ENCODE measurements around the gene AKNA. TPM values are rescaled to one million over a fixed set of nuclear protein-coding genes. Genes with fewer than 3 reads are reported as not detected.
A peak's percentile ranks its signal among the peaks of the same experiment; 100 is the strongest.

Gene AKNA
- 28.0 and 31.4 TPM in 2 replicates for total RNA-seq

- no peak for DNase-seq (ENCODE audit: extremely low read depth, low read depth, low spot score)
These were observed at the start of gene AKNA for GRCh38 chr9:114387680-114388356. TSS of gene AKNA (minus strand) at chr9:114387982. CDS start at chr9:114381333, 6,649 bp downstream.

GRCh38 chr9:114437401-114437893 is 49.7 kb upstream of the AKNA start:
- no peak for DNase-seq (ENCODE audit: extremely low read depth, low read depth, low spot score)

- peak; percentile 7 for DNase-seq (ENCODE audit: extremely low read depth, low read depth, low spot score)
These were observed 47.1 kb upstream of the AKNA start for GRCh38 chr9:114434878-114435311.

- no peak for DNase-seq (ENCODE audit: extremely low read depth, low read depth, low spot score)
These were observed 46.0 kb upstream of the AKNA start for GRCh38 chr9:114433720-114434255.

GRCh38 chr9:114433086-114433485 is 45.3 kb upstream of the AKNA start:
- no peak for DNase-seq (ENCODE audit: extremely low read depth, low read depth, low spot score)

GRCh38 chr9:114432323-114433067 is 44.7 kb upstream of the AKNA start:
- DNase-seq (ENCODE audit: extremely low read depth, low read depth, low spot score): no peak

- no peak for DNase-seq (ENCODE audit: extremely low read depth, low read depth, low spot score)
These were observed 44.0 kb upstream of the AKNA start for GRCh38 chr9:114431770-114432169.

GRCh38 chr9:114431003-114431402 is 43.2 kb upstream of the AKNA start:
- no peak for DNase-seq (ENCODE audit: extremely low read depth, low read depth, low spot score)

- no peak for DNase-seq (ENCODE audit: extremely low read depth, low read depth, low spot score)
These were observed 42.7 kb upstream of the AKNA start for GRCh38 chr9:114430457-114430856.

GRCh38 chr9:114429488-114429887 is 41.7 kb upstream of the AKNA start:
- DNase-seq (ENCODE audit: extremely low read depth, low read depth, low spot score): no peak

- no peak for DNase-seq (ENCODE audit: extremely low read depth, low read depth, low spot score)
These were observed 40.7 kb upstream of the AKNA start for GRCh38 chr9:114428466-114428865.

- no peak for DNase-seq (ENCODE audit: extremely low read depth, low read depth, low spot score)
These were observed 39.9 kb upstream of the AKNA start for GRCh38 chr9:114427644-114428043.

GRCh38 chr9:114426046-114426948 is 38.5 kb upstream of the AKNA start:
- no peak for DNase-seq (ENCODE audit: extremely low read depth, low read depth, low spot score)

GRCh38 chr9:114425126-114425525 is 37.3 kb upstream of the AKNA start:
- no peak for DNase-seq (ENCODE audit: extremely low read depth, low read depth, low spot score)

GRCh38 chr9:114424126-114424525 is 36.3 kb upstream of the AKNA start:
- DNase-seq (ENCODE audit: extremely low read depth, low read depth, low spot score): no peak

- no peak for DNase-seq (ENCODE audit: extremely low read depth, low read depth, low spot score)
These were observed 35.4 kb upstream of the AKNA start for GRCh38 chr9:114423181-114423580.

- no peak for DNase-seq (ENCODE audit: extremely low read depth, low read depth, low spot score)
These were observed 33.4 kb upstream of the AKNA start for GRCh38 chr9:114421147-114421546.

GRCh38 chr9:114419796-114420195 is 32.0 kb upstream of the AKNA start:
- no peak for DNase-seq (ENCODE audit: extremely low read depth, low read depth, low spot score)

GRCh38 chr9:114418053-114418452 is 30.3 kb upstream of the AKNA start:
- DNase-seq (ENCODE audit: extremely low read depth, low read depth, low spot score): no peak

- DNase-seq (ENCODE audit: extremely low read depth, low read depth, low spot score): no peak
These were observed 29.7 kb upstream of the AKNA start for GRCh38 chr9:114417511-114417910.

GRCh38 chr9:114416906-114417305 is 29.1 kb upstream of the AKNA start:
- no peak for DNase-seq (ENCODE audit: extremely low read depth, low read depth, low spot score)
